Mesodermal cell (in vitro differentiated cells): ENCODE results near the gene GPR152.
"Not testable (repeated sequence)": the region's sequence is repeated elsewhere in the genome, so short reads cannot be mapped to it uniquely, and the experiment has no call there.

Source experiments
- H3K27ac ChIP-seq: 2 replicates; pipeline ENCODE4 v1.7.0; 2013; ENCODE audit warnings: mild to moderate bottlenecking, low read depth, low read length, moderate library complexity; ENCODE audit not compliant: severe bottlenecking
- H3K36me3 ChIP-seq: 2 replicates; pipeline ENCODE4 v1.7.1; 2013; ENCODE audit warnings: mild to moderate bottlenecking, low read length, moderate library complexity; ENCODE audit not compliant: control insufficient read depth, insufficient read depth
- H3K4me1 ChIP-seq: one replicate; pipeline ENCODE4 v1.7.1; 2013; ENCODE audit warnings: mild to moderate bottlenecking, low read length; ENCODE audit not compliant: insufficient read depth, control insufficient read depth, poor library complexity, severe bottlenecking
- H3K4me3 ChIP-seq: 2 replicates; pipeline ENCODE4 v1.7.0; 2013; ENCODE audit warnings: low read length, control low read depth, mild to moderate bottlenecking; ENCODE audit not compliant: insufficient read depth, poor library complexity, severe bottlenecking; ENCODE audit errors: extremely low read depth
- H3K9me3 ChIP-seq: 2 replicates; pipeline ENCODE4 v1.7.1; 2013; ENCODE audit warnings: mild to moderate bottlenecking, low read length, moderate library complexity; ENCODE audit not compliant: control insufficient read depth
- WGBS, 2 experiments: methylation state at CpG; one replicate each; pipeline ENCODE4 v1.1.5; 2013; ENCODE audit warnings: missing lambda C conversion rate in 2 of 2; ENCODE audit not compliant: insufficient coverage in 2 of 2; 5-methylcytosine and 5-hydroxymethylcytosine counted together

GPR152 gene

DNA sequence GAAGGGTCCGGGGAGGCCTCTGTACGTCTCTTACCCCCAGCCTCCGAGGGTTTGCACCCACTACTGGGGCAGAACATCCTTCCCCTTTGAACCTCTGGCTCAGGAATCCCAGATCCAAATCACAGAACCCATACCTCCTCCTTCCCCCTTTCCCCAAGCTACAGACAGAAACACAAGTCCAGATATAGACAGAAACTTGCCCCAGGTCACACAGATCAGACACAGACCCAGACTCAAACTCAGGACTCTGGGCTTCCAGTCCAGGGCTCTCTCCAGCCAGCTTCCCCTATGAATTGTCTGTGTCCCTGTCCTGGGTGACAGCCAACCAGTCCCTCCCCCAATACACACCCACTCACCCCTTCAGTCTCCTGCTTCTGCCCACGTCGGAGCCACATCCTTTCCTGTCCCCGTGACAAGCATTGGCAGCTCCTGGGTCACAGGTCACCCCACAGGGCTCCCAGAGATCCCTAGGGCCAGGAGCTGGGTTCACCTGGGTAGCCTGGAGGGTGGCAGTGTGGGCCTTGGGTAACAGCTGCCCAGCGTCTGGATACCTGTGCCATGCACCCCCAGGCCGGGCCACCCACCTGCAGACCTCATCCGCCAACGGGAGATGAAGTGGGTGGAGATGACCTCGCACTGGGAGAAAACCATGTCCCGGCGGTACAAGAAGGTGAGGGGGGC is 47.9 kb downstream of the GPR152 start:
- no peak overlapping the region for H3K27ac ChIP-seq
- WGBS, 2 experiments, result 82 to 93% methylated on average over 10 to 13 of the region's 13 CpGs

DNA sequence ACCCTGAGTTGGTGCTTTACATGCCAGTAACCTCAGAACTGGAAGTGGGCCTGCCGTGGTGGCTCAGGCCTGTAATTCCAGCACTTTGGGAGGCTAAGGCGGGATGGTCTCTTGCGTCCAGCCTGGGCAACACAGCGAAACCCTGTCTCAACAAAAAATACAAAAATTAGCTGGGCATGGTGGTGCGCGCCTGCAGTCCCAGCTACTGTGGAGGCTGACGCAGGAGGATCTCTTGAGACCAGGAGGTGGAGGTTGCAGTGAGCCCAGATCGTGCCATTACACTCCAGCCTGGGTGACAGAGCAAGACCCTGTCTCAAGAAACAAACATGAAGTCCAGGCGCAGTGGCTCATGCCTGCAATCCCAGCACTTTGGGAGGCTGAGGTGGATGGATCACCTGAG is 49.4 kb downstream of the GPR152 start:
- peaks cover 24% of the 10 kb centered on the region for H3K36me3 ChIP-seq
- not testable (repeated sequence) for H3K9me3 ChIP-seq, H3K27ac ChIP-seq, H3K4me3 ChIP-seq
- peaks cover 14% of the 10 kb centered on the region for H3K4me1 ChIP-seq
- 98% methylated on average over 5 to 8 of the region's 9 CpGs for WGBS, 2 experiments

More for the DNA sequence above, 47.9 kb downstream of the GPR152 start:
- no peaks in the 10 kb centered on the region for H3K9me3 ChIP-seq
- no peak overlapping the region for H3K4me3 ChIP-seq
- H3K4me1 ChIP-seq, result peaks cover 12% of the 10 kb centered on the region
- peaks cover 9% of the 10 kb centered on the region for H3K36me3 ChIP-seq

DNA sequence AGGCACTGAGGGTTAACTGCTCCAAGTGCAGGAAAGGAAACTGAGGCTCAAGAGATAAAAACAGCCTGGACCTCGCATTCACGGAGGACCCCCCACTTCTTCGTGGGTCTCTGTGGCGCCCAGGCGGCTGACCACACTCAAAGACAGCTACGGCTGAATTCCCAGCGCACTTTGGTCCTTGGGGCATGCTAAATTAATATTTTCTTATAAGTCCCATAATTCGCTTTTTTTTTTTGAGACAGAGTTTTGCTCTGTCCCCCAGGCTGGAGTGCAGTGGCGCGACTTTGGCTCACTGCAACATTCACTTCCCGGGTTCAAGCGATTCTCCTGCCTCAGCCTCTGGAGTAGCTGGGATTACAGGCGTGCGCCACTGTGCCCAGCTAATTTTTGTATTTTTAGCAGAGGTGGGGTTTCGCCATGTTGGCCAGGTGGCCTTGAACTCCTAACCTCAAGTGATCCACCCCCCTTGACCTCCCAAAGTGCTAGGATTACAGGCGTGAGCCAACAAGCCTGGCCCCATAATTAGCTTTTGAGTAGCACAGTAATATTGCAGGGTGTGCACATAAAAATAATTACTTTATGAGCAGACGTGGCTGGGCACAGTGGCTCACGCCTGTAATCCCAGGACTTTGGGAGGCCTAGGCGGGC is 50.2 kb downstream of the GPR152 start:
- H3K4me3 ChIP-seq, H3K9me3 ChIP-seq: not testable (repeated sequence)
- Histone ChIP-seq H3K27ac (peak overlapping the region; percentile 83), H3K36me3 (peaks cover 32% of the 10 kb centered on the region), H3K4me1 (peaks cover 18% of the 10 kb centered on the region)
- WGBS, 2 experiments, result 86 to 92% methylated on average over 15 to 19 of the region's 19 CpGs

GRCh38 chr11:67401495-67402191 is 50.9 kb downstream of the GPR152 start, which contains the start of gene PPP1CA:
PPP1CA (minus strand) TSS chr11:67401858; CDS start chr11:67401782, 76 bp downstream.
- H3K4me3 ChIP-seq, result peak within 1 kb of the TSS; percentile 82
- H3K36me3 ChIP-seq, result peaks cover 38% of the 10 kb centered on the region
- peak within 1 kb of the TSS; percentile 83 for H3K27ac ChIP-seq
- WGBS, 2 experiments, result 0 to 1% methylated on average over 25 to 38 of the region's 73 CpGs
- H3K9me3 ChIP-seq, result no peaks in the 10 kb centered on the region
- H3K4me1 ChIP-seq, result peaks cover 23% of the 10 kb centered on the region
